Nephron (organoid): ENCODE measurements around the gene TSGA10.

Experiments
- H3K27ac Mint-ChIP-seq, 3 experiments: 2 replicates each; pipeline ENCODE4 v1.8.0; 2020; ENCODE audit warnings: mixed read lengths in 3 of 3, mild to moderate bottlenecking in 2 of 3, moderate library complexity in 1 of 3
- H3K27me3 Mint-ChIP-seq: 2 replicates; pipeline ENCODE4 v1.8.0; 2021; ENCODE audit warnings: low read depth, mild to moderate bottlenecking, moderate library complexity, mixed read lengths
- H3K36me3 Mint-ChIP-seq: 2 replicates; pipeline ENCODE4 v1.8.0; 2020; ENCODE audit warnings: low read depth, mixed read lengths
- H3K4me1 Mint-ChIP-seq: 2 replicates; pipeline ENCODE4 v1.8.0; 2020; ENCODE audit warnings: mixed read lengths
- H3K4me3 Mint-ChIP-seq, 3 experiments: 2 replicates each; pipeline ENCODE4 v1.8.0; 2020; ENCODE audit warnings: mild to moderate bottlenecking in 3 of 3, mixed read lengths in 3 of 3, moderate library complexity in 2 of 3
- H3K9me3 Mint-ChIP-seq: 2 replicates; pipeline ENCODE4 v1.8.0; 2020; ENCODE audit warnings: mixed read lengths
- CTCF ChIP-seq, 3 experiments: fragments of 200-600 bp; sonication (generic); IDR thresholded peaks; one replicate each; pipeline ENCODE4 v1.5.0; 2021; ENCODE audit warnings: antibody characterized with exemption in 3 of 3; ENCODE audit not compliant: unreplicated experiment in 3 of 3

The TSGA10 gene

GRCh38 chr2:98952966-98953365 lies 201.8 kb downstream of the TSGA10 start:
- Mint-ChIP-seq H3K4me1 (no peaks in the 10 kb centered on the region), H3K36me3 (no peaks in the 10 kb centered on the region), H3K9me3 (no peaks in the 10 kb centered on the region), H3K4me3 (no peak overlapping the region), H3K27me3 (peaks cover 10% of the 10 kb centered on the region), H3K27ac (no peak overlapping the region)
- TF ChIP-seq CTCF (IDR thresholded peaks at IDR 0.05; ENCODE audit: unreplicated experiment in 3 of 3), result no peak

GRCh38 chr2:98948956-98949739 lies 205.6 kb downstream of the TSGA10 start:
- Mint-ChIP-seq H3K27me3 (peaks cover 13% of the 10 kb centered on the region), H3K27ac (no peak overlapping the region), H3K4me1 (peaks cover 5% of the 10 kb centered on the region), H3K36me3 (no peaks in the 10 kb centered on the region), H3K4me3 (no peak overlapping the region), H3K9me3 (no peaks in the 10 kb centered on the region)
- TF ChIP-seq CTCF (IDR thresholded peaks at IDR 0.05; ENCODE audit: unreplicated experiment in 3 of 3), result no peak

GRCh38 chr2:98947554-98947953 lies 207.2 kb downstream of the TSGA10 start:
- no peak overlapping the region for H3K4me3 Mint-ChIP-seq
- peaks cover 17% of the 10 kb centered on the region for H3K27me3 Mint-ChIP-seq
- H3K4me1 Mint-ChIP-seq, result peaks cover 5% of the 10 kb centered on the region
- H3K36me3 Mint-ChIP-seq, result no peaks in the 10 kb centered on the region
- H3K27ac Mint-ChIP-seq, result no peak overlapping the region
- no peak for TF ChIP-seq CTCF (IDR thresholded peaks at IDR 0.05; ENCODE audit: unreplicated experiment in 3 of 3)
- H3K9me3 Mint-ChIP-seq, result no peaks in the 10 kb centered on the region
